ENCODE results near the gene GPSM1.

GPSM1 gene

GRCh38 chr9:136395345-136396218, 68.2 kb downstream of the GPSM1 start:
- H3K4me3 ChIP-seq (ENCODE audit: low read depth, low read length) = no peak overlapping the region
- no peak overlapping the region for H3K27ac ChIP-seq (ENCODE audit: low read depth, low read length)
- no peaks in the 10 kb centered on the region for H3K9me3 ChIP-seq (ENCODE audit: control insufficient read depth, insufficient read depth, low read depth, low read length)
- no peak overlapping the region for H3K9ac ChIP-seq (ENCODE audit: low read length)
- peaks cover 77% of the 10 kb centered on the region for H3K36me3 ChIP-seq (ENCODE audit: control insufficient read depth, insufficient read depth, low read length)
- no peaks in the 10 kb centered on the region for H3K27me3 ChIP-seq (ENCODE audit: control insufficient read depth, insufficient read depth, low read length)
- peaks cover 11% of the 10 kb centered on the region; the same call in 1 of the 2 replicates for H3K4me1 ChIP-seq (ENCODE audit: control insufficient read depth, insufficient read depth, low read length)

DNA sequence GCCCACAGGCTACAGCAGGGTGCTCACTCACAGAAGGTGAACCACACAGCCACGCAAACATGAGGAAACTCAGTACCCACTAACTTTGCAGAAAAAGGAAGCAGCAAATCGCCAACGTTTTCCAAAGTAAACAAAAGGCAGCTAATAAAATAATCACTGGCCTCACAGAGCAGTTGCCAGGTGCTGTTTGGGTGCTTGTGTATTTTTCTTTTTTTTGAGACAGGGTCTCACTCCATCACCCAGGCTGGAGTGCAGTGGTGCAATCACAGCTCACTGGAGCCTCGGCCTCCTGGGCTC, 68.8 kb downstream of the GPSM1 start:
- no peak overlapping the region for H3K4me3 ChIP-seq (ENCODE audit: low read depth, low read length)
- no peaks in the 10 kb centered on the region for H3K9me3 ChIP-seq (ENCODE audit: control insufficient read depth, insufficient read depth, low read depth, low read length)
- no peaks in the 10 kb centered on the region for H3K27me3 ChIP-seq (ENCODE audit: control insufficient read depth, insufficient read depth, low read length)
- peaks cover 12% of the 10 kb centered on the region; the same call in 1 of the 2 replicates for H3K4me1 ChIP-seq (ENCODE audit: control insufficient read depth, insufficient read depth, low read length)
- H3K36me3 ChIP-seq (ENCODE audit: control insufficient read depth, insufficient read depth, low read length) = peaks cover 75% of the 10 kb centered on the region
- H3K27ac ChIP-seq (ENCODE audit: low read depth, low read length) = no peak overlapping the region
- no peak overlapping the region for H3K9ac ChIP-seq (ENCODE audit: low read length)

GRCh38 chr9:136397643-136398042, 70.3 kb downstream of the GPSM1 start:
- Histone ChIP-seq H3K9me3 (ENCODE audit: control insufficient read depth, insufficient read depth, low read depth, low read length) (no peaks in the 10 kb centered on the region), H3K4me3 (ENCODE audit: low read depth, low read length) (no peak overlapping the region), H3K36me3 (ENCODE audit: control insufficient read depth, insufficient read depth, low read length) (peaks cover 71% of the 10 kb centered on the region), H3K27me3 (ENCODE audit: control insufficient read depth, insufficient read depth, low read length) (no peaks in the 10 kb centered on the region), H3K4me1 (ENCODE audit: control insufficient read depth, insufficient read depth, low read length) (peaks cover 12% of the 10 kb centered on the region; the same call in 1 of the 2 replicates), H3K27ac (ENCODE audit: low read depth, low read length) (no peak overlapping the region), H3K9ac (ENCODE audit: low read length) (no peak overlapping the region)

DNA sequence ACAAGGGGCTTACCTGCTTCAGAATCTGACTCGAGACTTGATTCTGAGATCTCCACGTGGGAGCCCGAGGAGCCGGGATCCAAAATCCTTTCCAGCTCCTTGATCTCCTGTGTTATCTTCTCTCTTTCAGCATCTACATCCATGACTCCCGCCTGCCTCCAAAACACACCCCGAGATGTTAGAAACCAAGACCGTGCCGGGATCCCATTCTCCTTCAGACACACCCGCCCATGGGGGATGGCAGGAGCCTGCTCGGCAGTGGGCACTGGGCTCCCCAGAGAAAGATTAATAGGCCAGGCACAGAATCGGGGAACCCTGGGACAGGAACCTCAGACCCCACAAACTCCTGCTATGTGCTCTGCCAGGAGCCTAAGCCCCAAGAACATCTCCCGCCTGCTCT, 70.9 kb downstream of the GPSM1 start:
- H3K4me1 ChIP-seq (ENCODE audit: control insufficient read depth, insufficient read depth, low read length) = peaks cover 12% of the 10 kb centered on the region; the same call in 1 of the 2 replicates
- no peaks in the 10 kb centered on the region for H3K9me3 ChIP-seq (ENCODE audit: control insufficient read depth, insufficient read depth, low read depth, low read length)
- H3K9ac ChIP-seq (ENCODE audit: low read length) = peak overlapping the region; percentile 88
- peak overlapping the region; percentile 97; the same call in 1 of the 2 replicates for H3K4me3 ChIP-seq (ENCODE audit: low read depth, low read length)
- no peaks in the 10 kb centered on the region for H3K27me3 ChIP-seq (ENCODE audit: control insufficient read depth, insufficient read depth, low read length)
- peaks cover 66% of the 10 kb centered on the region for H3K36me3 ChIP-seq (ENCODE audit: control insufficient read depth, insufficient read depth, low read length)
- H3K27ac ChIP-seq (ENCODE audit: low read depth, low read length) = no peak overlapping the region

DNA sequence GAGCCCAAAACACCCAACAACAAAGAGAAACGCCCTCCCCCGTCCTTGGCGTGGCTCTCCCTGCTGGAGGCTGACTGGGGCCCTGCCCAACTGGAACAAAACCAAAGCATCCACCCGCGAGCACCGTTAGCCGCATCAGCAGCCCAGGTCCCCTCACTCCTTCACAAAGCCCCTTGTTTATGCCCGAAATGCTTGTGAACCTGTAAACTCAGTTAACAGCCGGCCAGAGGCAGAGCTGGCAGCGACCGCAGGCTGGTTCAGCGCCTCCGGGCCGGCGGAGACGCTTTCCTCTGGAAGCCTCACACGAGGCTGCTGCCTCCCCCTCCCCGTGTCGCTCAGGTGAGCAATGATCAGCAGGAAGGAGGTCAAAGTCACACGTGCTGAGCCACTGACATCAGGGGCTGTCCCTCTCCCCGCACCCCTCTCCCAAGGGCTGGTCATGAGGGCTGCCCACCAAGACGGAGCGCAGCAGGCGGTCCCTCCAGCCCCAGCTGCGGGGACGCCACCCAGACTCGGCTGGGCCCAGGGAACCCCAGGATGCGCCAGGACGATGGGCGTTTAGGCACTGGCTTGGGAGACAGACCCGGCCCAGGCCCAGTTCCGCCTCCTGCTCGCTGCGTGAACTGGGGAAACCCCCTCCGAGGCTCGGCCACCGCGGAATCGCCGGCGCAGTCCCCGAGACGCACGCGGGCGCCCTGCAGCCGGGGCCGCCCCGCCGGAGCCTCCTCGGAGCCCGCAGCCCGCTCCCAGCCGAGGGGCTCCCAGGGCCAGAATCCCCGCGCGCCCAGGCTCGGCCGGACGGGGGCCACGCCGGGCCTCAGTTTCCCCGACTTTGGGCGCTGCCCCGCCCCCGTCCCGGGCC, 72.1 kb downstream of the GPSM1 start:
- peak overlapping the region; percentile 81; the same call in 1 of the 2 replicates for H3K27ac ChIP-seq (ENCODE audit: low read depth, low read length)
- no peaks in the 10 kb centered on the region for H3K27me3 ChIP-seq (ENCODE audit: control insufficient read depth, insufficient read depth, low read length)
- H3K9me3 ChIP-seq (ENCODE audit: control insufficient read depth, insufficient read depth, low read depth, low read length) = no peaks in the 10 kb centered on the region
- peaks cover 12% of the 10 kb centered on the region; the same call in 1 of the 2 replicates for H3K4me1 ChIP-seq (ENCODE audit: control insufficient read depth, insufficient read depth, low read length)
- peak overlapping the region; percentile 97 for H3K4me3 ChIP-seq (ENCODE audit: low read depth, low read length)
- H3K36me3 ChIP-seq (ENCODE audit: control insufficient read depth, insufficient read depth, low read length) = peaks cover 65% of the 10 kb centered on the region
- peak overlapping the region; percentile 88 for H3K9ac ChIP-seq (ENCODE audit: low read length)

- Histone ChIP-seq H3K27me3 (ENCODE audit: control insufficient read depth, insufficient read depth, low read length) (no peaks in the 10 kb centered on the region), H3K27ac (ENCODE audit: low read depth, low read length) (peak within 1 kb of the TSS; percentile 81; the same call in 1 of the 2 replicates), H3K9ac (ENCODE audit: low read length) (peak within 1 kb of the TSS; percentile 88), H3K4me3 (ENCODE audit: low read depth, low read length) (peak within 1 kb of the TSS; percentile 97), H3K9me3 (ENCODE audit: control insufficient read depth, insufficient read depth, low read depth, low read length) (no peaks in the 10 kb centered on the region), H3K36me3 (ENCODE audit: control insufficient read depth, insufficient read depth, low read length) (peaks cover 65% of the 10 kb centered on the region), H3K4me1 (ENCODE audit: control insufficient read depth, insufficient read depth, low read length) (peaks cover 12% of the 10 kb centered on the region; the same call in 1 of the 2 replicates)
Observed at GRCh38 chr9:136400038-136400834, 72.9 kb downstream of the GPSM1 start, which contains the start of gene SNAPC4. SNAPC4 (minus strand) TSS chr9:136400170; CDS start chr9:136398428, 1,742 bp downstream.

DNA sequence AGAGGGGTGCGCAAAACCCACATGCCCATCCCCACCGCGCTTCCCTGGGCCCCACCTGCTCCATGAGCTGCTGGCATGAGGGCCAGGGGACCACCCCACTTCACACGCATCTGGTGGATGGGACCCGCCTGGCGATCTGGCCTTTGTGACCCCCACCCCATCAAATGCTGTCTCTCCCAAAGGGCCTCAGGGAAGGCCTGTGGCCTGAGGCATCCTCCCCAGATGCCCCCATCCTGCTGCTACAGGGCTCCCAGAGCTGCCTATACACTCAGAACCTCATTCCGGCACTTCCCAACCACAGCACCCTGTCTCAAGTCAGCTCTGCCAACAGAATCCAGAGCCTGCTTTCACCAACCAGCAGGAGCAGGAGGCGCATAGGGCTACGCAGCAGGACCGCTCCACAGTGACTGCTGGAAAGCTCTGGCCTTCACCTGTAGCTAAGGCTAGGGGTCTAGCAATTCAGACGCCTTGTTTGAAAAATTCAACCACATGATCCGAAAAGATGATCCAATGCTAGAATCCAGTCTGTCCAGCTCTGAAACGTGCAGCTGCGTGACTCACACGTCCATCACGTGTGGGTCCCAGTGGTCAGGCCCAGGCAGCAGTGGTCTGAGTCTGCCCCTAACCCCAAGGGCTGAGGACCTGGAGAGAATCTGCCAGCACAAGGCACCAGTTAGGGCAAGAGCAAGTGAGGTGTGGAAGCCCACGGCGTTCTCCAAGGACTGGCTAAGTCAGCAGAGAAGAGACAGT, 74.0 kb downstream of the GPSM1 start:
- Histone ChIP-seq H3K9ac (ENCODE audit: low read length) (no peak overlapping the region), H3K27me3 (ENCODE audit: control insufficient read depth, insufficient read depth, low read length) (no peaks in the 10 kb centered on the region), H3K9me3 (ENCODE audit: control insufficient read depth, insufficient read depth, low read depth, low read length) (no peaks in the 10 kb centered on the region), H3K27ac (ENCODE audit: low read depth, low read length) (no peak overlapping the region), H3K4me1 (ENCODE audit: control insufficient read depth, insufficient read depth, low read length) (peaks cover 12% of the 10 kb centered on the region; the same call in 1 of the 2 replicates), H3K36me3 (ENCODE audit: control insufficient read depth, insufficient read depth, low read length) (peaks cover 63% of the 10 kb centered on the region), H3K4me3 (ENCODE audit: low read depth, low read length) (no peak overlapping the region)

DNA sequence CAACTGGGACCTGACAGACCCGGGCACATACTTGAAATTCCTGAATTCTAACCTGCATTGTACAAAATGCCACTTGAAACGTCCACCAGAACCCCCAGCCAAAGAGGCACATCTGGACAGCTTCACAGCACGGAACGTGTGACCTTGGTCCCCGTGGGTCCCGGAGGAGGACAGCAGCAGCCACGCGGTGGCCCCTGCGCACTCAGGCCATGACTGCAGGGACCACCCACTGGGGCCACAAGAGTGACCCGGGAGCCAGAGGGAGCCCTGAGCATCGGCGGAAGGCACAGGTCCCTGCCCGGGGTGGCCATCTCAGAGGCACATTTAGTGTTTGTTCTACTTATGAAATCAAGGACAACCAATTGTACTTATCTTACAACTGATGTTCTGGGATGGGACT, 74.7 kb downstream of the GPSM1 start:
- H3K4me1 ChIP-seq (ENCODE audit: control insufficient read depth, insufficient read depth, low read length) = peaks cover 12% of the 10 kb centered on the region; the same call in 1 of the 2 replicates
- no peak overlapping the region for H3K9ac ChIP-seq (ENCODE audit: low read length)
- no peaks in the 10 kb centered on the region for H3K9me3 ChIP-seq (ENCODE audit: control insufficient read depth, insufficient read depth, low read depth, low read length)
- H3K27me3 ChIP-seq (ENCODE audit: control insufficient read depth, insufficient read depth, low read length) = no peaks in the 10 kb centered on the region
- peaks cover 60% of the 10 kb centered on the region for H3K36me3 ChIP-seq (ENCODE audit: control insufficient read depth, insufficient read depth, low read length)
- no peak overlapping the region for H3K4me3 ChIP-seq (ENCODE audit: low read depth, low read length)
- H3K27ac ChIP-seq (ENCODE audit: low read depth, low read length) = no peak overlapping the region

DNA sequence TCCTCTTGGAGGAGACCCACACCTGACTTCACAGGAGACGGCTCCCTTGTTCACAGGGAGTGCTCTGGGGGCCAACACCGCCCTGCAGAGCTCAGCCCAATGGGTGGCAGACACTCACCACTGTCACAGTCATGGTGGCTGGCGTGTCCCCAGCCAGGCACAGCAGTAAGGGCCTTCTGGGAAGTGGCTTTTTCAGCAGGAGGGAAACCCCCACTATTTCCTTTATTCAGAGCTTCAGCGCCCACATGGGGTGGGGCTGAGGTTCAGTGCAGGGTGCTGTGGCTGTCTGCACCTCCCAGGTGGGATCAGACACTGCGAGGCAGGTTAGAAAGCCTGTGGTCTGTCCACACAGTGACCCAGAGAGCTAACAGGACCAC, 76.2 kb downstream of the GPSM1 start:
- H3K27ac ChIP-seq (ENCODE audit: low read depth, low read length) = no peak overlapping the region
- peaks cover 60% of the 10 kb centered on the region for H3K36me3 ChIP-seq (ENCODE audit: control insufficient read depth, insufficient read depth, low read length)
- H3K4me1 ChIP-seq (ENCODE audit: control insufficient read depth, insufficient read depth, low read length) = peaks cover 12% of the 10 kb centered on the region; the same call in 1 of the 2 replicates
- H3K4me3 ChIP-seq (ENCODE audit: low read depth, low read length) = no peak overlapping the region
- H3K27me3 ChIP-seq (ENCODE audit: control insufficient read depth, insufficient read depth, low read length) = no peaks in the 10 kb centered on the region
- no peaks in the 10 kb centered on the region for H3K9me3 ChIP-seq (ENCODE audit: control insufficient read depth, insufficient read depth, low read depth, low read length)
- H3K9ac ChIP-seq (ENCODE audit: low read length) = no peak overlapping the region

All from HUES6 (cell line).